Esophagus (tissue), 2 donors: ENCODE measurements around the gene IVNS1ABP. TPM values are rescaled to one million over a fixed set of nuclear protein-coding genes. Genes with fewer than 3 reads are reported as not detected.
"Not testable (repeated sequence)": the region's sequence is repeated elsewhere in the genome, so short reads cannot be mapped to it uniquely, and the experiment has no call there.

ENCODE experiments used
- H3K27ac ChIP-seq, 2 donors: one replicate each; pipeline ENCODE4 v1.5.1; 2013; ENCODE audit warnings: low read depth in 2 of 2, mild to moderate bottlenecking in 2 of 2, inconsistent platforms in 1 of 2, low read length in 1 of 2, moderate library complexity in 1 of 2
- H3K27me3 ChIP-seq, 2 donors: one replicate each; pipeline ENCODE4 v1.6.1; 2013; ENCODE audit warnings: low read length in 2 of 2, control low read depth in 1 of 2, mild to moderate bottlenecking in 1 of 2; ENCODE audit not compliant: insufficient read depth in 2 of 2, control insufficient read depth in 1 of 2
- H3K36me3 ChIP-seq, 2 donors: one replicate each; pipeline ENCODE4 v1.6.1; 2013; ENCODE audit warnings: low read length in 1 of 2; ENCODE audit not compliant: control insufficient read depth in 2 of 2, insufficient read depth in 2 of 2
- H3K4me1 ChIP-seq, 2 donors: one replicate each; pipeline ENCODE4 v1.6.1; 2013; ENCODE audit warnings: low read length in 1 of 2; ENCODE audit not compliant: control insufficient read depth in 2 of 2, insufficient read depth in 2 of 2
- H3K4me3 ChIP-seq, 2 donors: one replicate each; pipeline ENCODE4 v1.5.1; 2013; ENCODE audit warnings: low read length in 2 of 2, mild to moderate bottlenecking in 2 of 2, low read depth in 1 of 2, moderate library complexity in 1 of 2
- H3K9me3 ChIP-seq, 2 donors: one replicate each; pipeline ENCODE4 v1.6.1; 2013; ENCODE audit warnings: mild to moderate bottlenecking in 2 of 2, low read depth in 1 of 2, low read length in 1 of 2, moderate library complexity in 1 of 2; ENCODE audit not compliant: control insufficient read depth in 2 of 2, insufficient read depth in 1 of 2
- WGBS, 2 donors: extraction: QIAGEN DNeasy Blood & Tissue Kit; methylation state at CpG; one replicate each; pipeline ENCODE4 v1.1.7; 2013; 5-methylcytosine and 5-hydroxymethylcytosine counted together
- polyA plus RNA-seq, 2 donors: library from polyadenylated mRNA; stranded (reverse); fragments of 200-250 nt; gene quantifications; one replicate each; pipeline ENCODE4 v1.2.3, GENCODE V29; 2013
- donor health status: healthy with polysubstance abuse.
- donor health status: Bipolar disorder and iron deficiency.

The IVNS1ABP gene
- 10 to 100 TPM; 40.5 to 40.8 TPM for polyA plus RNA-seq

DNA sequence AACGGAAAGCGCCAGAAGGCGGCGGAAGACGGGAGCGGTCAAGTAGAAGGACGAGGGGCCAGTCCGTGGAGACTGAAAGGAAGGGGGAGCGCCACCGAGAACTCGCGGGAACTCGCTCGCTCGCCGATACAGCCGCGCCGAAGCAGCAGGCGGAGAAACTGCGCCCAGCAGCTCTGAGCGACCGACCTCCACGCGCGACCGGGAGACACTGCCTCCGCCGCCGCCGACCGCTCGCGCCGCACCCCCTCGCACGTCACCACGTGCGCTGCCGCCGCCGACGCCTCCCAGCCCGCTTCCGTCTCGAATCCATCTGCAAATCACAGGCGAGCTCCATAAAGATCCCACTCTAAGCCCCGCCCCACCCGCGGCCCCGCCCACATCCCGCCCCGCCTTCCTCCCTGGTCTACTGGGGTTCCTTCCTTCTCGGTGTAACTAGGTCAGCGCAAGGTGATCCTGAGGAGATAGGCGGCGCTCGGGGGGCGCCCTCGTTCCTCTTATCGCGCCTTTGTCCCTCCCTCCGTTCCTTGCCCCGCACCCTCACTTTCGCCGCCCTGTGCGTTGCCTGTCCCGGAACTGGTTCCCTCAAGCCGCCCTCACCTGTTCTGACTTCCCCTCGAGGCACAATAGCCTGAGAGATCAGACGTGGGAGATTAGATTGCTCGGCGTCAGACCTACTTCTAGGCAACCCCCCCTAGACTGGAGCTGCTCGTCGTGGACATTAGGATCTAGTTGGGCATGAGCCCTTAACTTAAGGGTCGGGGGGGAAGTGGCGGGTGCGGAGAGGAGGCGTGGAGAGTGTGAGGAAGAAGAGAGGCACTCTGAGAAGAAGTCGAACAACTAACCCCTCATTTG lies at the start of gene IVNS1ABP:
Gene IVNS1ABP (minus strand): TSS at position 210 of the 852 bp plus-strand sequence. CDS start 7,750 bp downstream, outside the sequence.
- 0 to 1% methylated on average over 59 to 80 of the region's 80 CpGs for whole genome bisulfite sequencing, 2 donors
- Histone ChIP-seq H3K27ac (peak within 1 kb of the TSS; percentile 98 to 99), H3K9me3 (no peaks in the 10 kb centered on the region), H3K4me1 (peaks cover 0 to 2% of the 10 kb centered on the region in 2 donors), H3K4me3 (peak within 1 kb of the TSS; percentile 91 to 93), H3K36me3 (no peaks in the 10 kb centered on the region), H3K27me3 (no peaks in the 10 kb centered on the region)

- Histone ChIP-seq H3K4me3 (no peak overlapping the region), H3K27me3 (no peaks in the 10 kb centered on the region), H3K27ac (peak overlapping the region; percentile 72 to 85), H3K9me3 (no peaks in the 10 kb centered on the region), H3K4me1 (peaks cover 0 to 7% of the 10 kb centered on the region in 2 donors), H3K36me3 (no peaks in the 10 kb centered on the region)
- WGBS, 2 donors = 46 to 55% methylated on average over 3 of the region's 3 CpGs
These were observed 48.9 kb upstream of the IVNS1ABP start for GRCh38 chr1:185365951-185366350.

GRCh38 chr1:185364528-185364927 lies 47.5 kb upstream of the IVNS1ABP start:
- not testable (repeated sequence) for H3K27me3 ChIP-seq, H3K4me3 ChIP-seq, H3K4me1 ChIP-seq, H3K9me3 ChIP-seq, H3K36me3 ChIP-seq, H3K27ac ChIP-seq
- WGBS, 2 donors = 79 to 83% methylated on average over 3 of the region's 3 CpGs

DNA sequence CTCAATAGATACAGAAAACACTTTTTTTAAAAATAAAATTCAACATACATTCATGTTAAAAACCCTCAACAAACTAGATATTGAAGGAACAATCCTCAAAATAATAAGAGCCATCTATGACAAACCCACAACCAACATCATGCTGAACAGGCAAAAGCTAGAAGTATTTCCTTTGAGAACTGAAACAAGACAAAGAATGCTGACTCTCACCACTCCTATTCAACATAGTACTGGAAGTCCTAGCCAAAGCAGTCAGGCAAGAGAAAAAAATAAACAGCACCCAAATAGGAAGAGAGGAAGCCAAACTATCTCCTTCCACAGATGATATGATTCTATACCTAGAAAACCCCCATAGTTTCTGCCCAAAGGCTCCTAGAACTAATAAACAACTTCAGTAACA lies 46.2 kb upstream of the IVNS1ABP start:
- H3K27ac ChIP-seq = no peak overlapping the region
- no peak overlapping the region for H3K4me3 ChIP-seq
- peaks cover 0 to 2% of the 10 kb centered on the region in 2 donors for H3K9me3 ChIP-seq
- no peaks in the 10 kb centered on the region for H3K27me3 ChIP-seq
- no peaks in the 10 kb centered on the region for H3K36me3 ChIP-seq
- H3K4me1 ChIP-seq = peaks cover 0 to 2% of the 10 kb centered on the region in 2 donors

- H3K9me3 ChIP-seq = peaks cover 0 to 2% of the 10 kb centered on the region in 2 donors
- no peaks in the 10 kb centered on the region for H3K36me3 ChIP-seq
- H3K4me1 ChIP-seq = no peaks in the 10 kb centered on the region
- no peaks in the 10 kb centered on the region for H3K27me3 ChIP-seq
- no peak overlapping the region for H3K4me3 ChIP-seq
- WGBS, 2 donors = 96 to 97% methylated on average over 1 of the region's 1 CpG
- H3K27ac ChIP-seq = no peak overlapping the region
These were observed 43.7 kb upstream of the IVNS1ABP start for GRCh38 chr1:185360714-185361113.

GRCh38 chr1:185358957-185359356 lies 41.9 kb upstream of the IVNS1ABP start:
- no peaks in the 10 kb centered on the region for H3K4me1 ChIP-seq

GRCh38 chr1:185355947-185356346 lies 38.9 kb upstream of the IVNS1ABP start:
- Histone ChIP-seq H3K27me3 (no peaks in the 10 kb centered on the region), H3K9me3 (peaks cover 0 to 2% of the 10 kb centered on the region in 2 donors), H3K27ac (no peak overlapping the region), H3K4me1 (no peaks in the 10 kb centered on the region), H3K4me3 (no peak overlapping the region), H3K36me3 (no peaks in the 10 kb centered on the region)
- WGBS, 2 donors = 88 to 91% methylated on average over 2 of the region's 2 CpGs

More at GRCh38 chr1:185358957-185359356, 41.9 kb upstream of the IVNS1ABP start:
- no peaks in the 10 kb centered on the region for H3K36me3 ChIP-seq
- 86 to 92% methylated on average over 3 of the region's 3 CpGs for WGBS, 2 donors
- H3K9me3 ChIP-seq = peaks cover 0 to 2% of the 10 kb centered on the region in 2 donors
- H3K4me3 ChIP-seq = no peak overlapping the region
- H3K27me3 ChIP-seq = no peaks in the 10 kb centered on the region
- no peak overlapping the region for H3K27ac ChIP-seq

DNA sequence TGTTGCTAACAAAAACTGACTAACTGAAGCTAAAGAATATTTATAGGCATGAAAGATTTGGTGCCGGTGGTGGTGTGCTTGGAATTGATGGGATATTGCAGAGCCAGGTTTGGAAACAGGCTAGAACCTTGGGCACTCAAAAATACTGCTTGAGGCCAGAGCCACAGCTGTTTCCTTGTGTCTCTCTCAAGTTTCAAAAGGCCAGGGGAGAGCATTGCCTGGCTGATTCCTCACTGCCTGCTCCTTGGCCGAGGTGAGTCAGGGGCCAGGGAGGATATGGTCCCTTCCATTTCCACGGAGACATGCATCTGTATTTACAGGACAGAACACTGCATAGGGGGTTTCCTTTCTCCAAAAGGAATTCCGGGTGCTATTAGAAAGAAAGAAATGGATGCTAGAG lies 36.1 kb upstream of the IVNS1ABP start:
- WGBS, 2 donors = 77 to 92% methylated on average over 4 of the region's 4 CpGs

DNA sequence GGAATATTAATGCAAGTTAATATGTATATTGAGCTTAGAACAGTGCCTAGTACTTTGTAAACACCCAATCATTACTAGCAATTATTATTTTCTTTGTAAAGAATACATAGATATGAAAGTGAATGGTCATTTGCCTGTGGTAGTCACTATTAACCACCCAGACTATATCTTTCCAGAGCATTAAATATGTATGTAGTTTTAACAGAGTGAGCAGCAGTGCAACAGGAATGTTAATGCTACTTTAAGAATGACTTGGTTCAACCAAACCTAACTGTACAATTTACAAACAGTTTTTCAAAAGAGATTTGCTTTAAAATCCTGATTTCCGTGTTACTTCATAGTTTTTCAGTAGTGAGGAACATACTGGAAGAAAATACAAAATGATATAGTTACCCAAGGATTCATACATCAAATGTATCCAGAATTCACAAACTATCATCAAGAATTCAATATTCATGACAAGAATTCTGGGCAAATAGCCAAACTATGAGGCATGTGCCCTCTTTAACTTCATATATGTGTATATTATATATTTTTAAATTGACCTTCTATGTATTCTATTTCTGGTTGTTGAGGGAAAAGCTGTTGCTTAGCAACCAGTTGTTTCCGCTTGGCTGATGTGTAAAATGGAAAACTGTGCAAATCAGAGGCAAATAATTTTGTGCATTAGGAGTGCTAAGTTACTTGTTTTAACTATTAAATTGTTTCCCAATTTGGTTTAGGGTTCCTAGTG lies 34.9 kb upstream of the IVNS1ABP start:
- Histone ChIP-seq H3K9me3 (no peaks in the 10 kb centered on the region), H3K27ac (no peak overlapping the region), H3K4me1 (no peaks in the 10 kb centered on the region), H3K4me3 (no peak overlapping the region), H3K27me3 (no peaks in the 10 kb centered on the region), H3K36me3 (no peaks in the 10 kb centered on the region)
- WGBS, 2 donors = 65 to 66% methylated on average over 2 of the region's 2 CpGs

More for the DNA sequence above, 36.1 kb upstream of the IVNS1ABP start:
- H3K9me3 ChIP-seq = no peaks in the 10 kb centered on the region
- H3K36me3 ChIP-seq = no peaks in the 10 kb centered on the region
- no peaks in the 10 kb centered on the region for H3K27me3 ChIP-seq
- H3K4me1 ChIP-seq = no peaks in the 10 kb centered on the region
- H3K4me3 ChIP-seq = no peak overlapping the region
- H3K27ac ChIP-seq = no peak overlapping the region
